Suprapubic skin (tissue), 4 donors: ENCODE results near the gene RNGTT. TPM values are rescaled to one million over a fixed set of nuclear protein-coding genes. Genes with fewer than 3 reads are reported as not detected.
"Not testable (repeated sequence)": the region's sequence is repeated elsewhere in the genome, so short reads cannot be mapped to it uniquely, and the experiment has no call there.

Experiments used
- DNase-seq, 2 donors: peaks; one replicate each; pipeline ENCODE4 v3.0.0-alpha.2; 2019; ENCODE audit warnings: low spot score in 2 of 2
- H3K27ac ChIP-seq: fragments of 200-600 bp; sonication (generic); one replicate; pipeline ENCODE4 v1.5.1; 2019
- H3K27me3 ChIP-seq: fragments of 200-600 bp; sonication (generic); one replicate; pipeline ENCODE4 v1.5.1; 2019
- H3K36me3 ChIP-seq: fragments of 200-600 bp; sonication (generic); one replicate; pipeline ENCODE4 v1.5.1; 2019
- H3K4me1 ChIP-seq: fragments of 200-600 bp; sonication (generic); one replicate; pipeline ENCODE4 v1.5.1; 2019
- H3K4me3 ChIP-seq: fragments of 200-600 bp; sonication (generic); one replicate; pipeline ENCODE4 v1.5.1; 2019; ENCODE audit warnings: mild to moderate bottlenecking
- H3K9me3 ChIP-seq: fragments of 200-600 bp; sonication (generic); one replicate; pipeline ENCODE4 v1.5.1; 2019
- EP300 ChIP-seq: sonication (generic); formaldehyde crosslinking; IDR thresholded peaks from one replicate; pipeline ENCODE4 v1.6.1; 2017; ENCODE audit warnings: antibody characterized with exemption
- POLR2A ChIP-seq, 2 donors: fragments of 450-650 bp; IDR thresholded peaks; one replicate each; pipeline ENCODE4 v1.6.1; 2017; ENCODE audit warnings: antibody characterized with exemption in 2 of 2, mild to moderate bottlenecking in 2 of 2, moderate library complexity in 2 of 2
- POLR2AphosphoS5 ChIP-seq, 3 donors: sonication (generic); formaldehyde crosslinking; IDR thresholded peaks; one replicate each; pipeline ENCODE4 v1.6.1; 2017; ENCODE audit warnings: antibody characterized with exemption in 3 of 3
- WGBS: methylation state at CpG from one replicate; pipeline ENCODE4 v1.1.5; 2018; 5-methylcytosine and 5-hydroxymethylcytosine counted together
- total RNA-seq, 4 donors: library from RNA; depleted of rRNA; stranded (reverse); fragments of >200 nt; gene quantifications; one replicate each; pipeline ENCODE4 v1.1.0, GENCODE V29; 2016
- TF ChIP-seq, protein P1 (sequence below), 2 donors: fragments of 200-600 bp in 1 of 2; fragments of 450-650 bp in 1 of 2; sonication (generic) in 1 of 2; IDR thresholded peaks; one replicate each; pipeline ENCODE4 v1.5.1; 2016 to 2019; ENCODE audit warnings: antibody characterized with exemption in 2 of 2, mild to moderate bottlenecking in 1 of 2, moderate library complexity in 1 of 2

Gene RNGTT
- total RNA-seq, 4 donors from 2014 or later: 8.6 to 13.6 (median 11.6) TPM

DNA sequence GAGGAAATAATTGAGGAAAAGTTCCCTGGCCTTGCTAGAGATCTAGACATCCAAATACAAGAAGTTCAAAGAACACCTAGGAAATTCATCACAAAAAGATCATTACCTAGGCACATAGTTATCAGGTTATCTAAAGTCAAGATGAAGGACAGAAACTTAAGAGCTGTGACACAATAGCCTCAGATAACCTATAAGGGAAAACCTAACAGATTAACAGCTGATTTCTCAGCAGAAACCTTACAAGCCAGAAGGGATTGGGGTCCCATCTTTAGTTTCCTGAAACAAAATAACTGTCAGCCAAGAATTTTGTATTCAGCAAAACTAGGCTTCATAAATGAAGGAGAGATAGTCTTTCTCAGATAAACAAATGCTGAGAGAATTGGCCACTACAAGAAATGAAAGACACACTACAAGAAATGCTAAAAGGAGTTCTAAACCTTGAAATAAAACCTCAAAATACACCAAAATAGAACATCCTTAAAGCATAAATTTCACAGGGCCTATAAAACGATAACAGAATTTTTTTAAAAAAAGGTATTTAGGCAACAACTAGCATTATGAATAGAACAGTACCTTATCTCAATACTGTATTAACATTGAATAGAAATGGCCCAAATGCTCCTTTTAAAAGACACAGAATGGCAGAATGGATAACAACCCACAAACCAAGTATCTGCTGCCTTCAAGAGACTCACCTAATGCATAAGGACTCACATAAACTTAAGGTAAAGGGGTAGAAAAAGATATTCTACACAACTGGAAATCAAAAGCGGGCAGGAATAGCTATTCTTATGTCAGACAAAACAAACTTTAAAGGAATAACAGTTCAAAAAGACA is 9.7 kb downstream of the RNGTT start:
- H3K4me3 ChIP-seq: no peak overlapping the region
- H3K4me1 ChIP-seq: no peaks in the 10 kb centered on the region
- no peaks in the 10 kb centered on the region for H3K27me3 ChIP-seq
- H3K9me3 ChIP-seq: peaks cover 18% of the 10 kb centered on the region
- TF ChIP-seq POLR2AphosphoS5 (IDR thresholded peaks at IDR 0.05): no peak
- no peak for TF ChIP-seq EP300
- TF ChIP-seq POLR2A (IDR thresholded peaks at IDR 0.05): no peak
- TF ChIP-seq, protein P1, sequence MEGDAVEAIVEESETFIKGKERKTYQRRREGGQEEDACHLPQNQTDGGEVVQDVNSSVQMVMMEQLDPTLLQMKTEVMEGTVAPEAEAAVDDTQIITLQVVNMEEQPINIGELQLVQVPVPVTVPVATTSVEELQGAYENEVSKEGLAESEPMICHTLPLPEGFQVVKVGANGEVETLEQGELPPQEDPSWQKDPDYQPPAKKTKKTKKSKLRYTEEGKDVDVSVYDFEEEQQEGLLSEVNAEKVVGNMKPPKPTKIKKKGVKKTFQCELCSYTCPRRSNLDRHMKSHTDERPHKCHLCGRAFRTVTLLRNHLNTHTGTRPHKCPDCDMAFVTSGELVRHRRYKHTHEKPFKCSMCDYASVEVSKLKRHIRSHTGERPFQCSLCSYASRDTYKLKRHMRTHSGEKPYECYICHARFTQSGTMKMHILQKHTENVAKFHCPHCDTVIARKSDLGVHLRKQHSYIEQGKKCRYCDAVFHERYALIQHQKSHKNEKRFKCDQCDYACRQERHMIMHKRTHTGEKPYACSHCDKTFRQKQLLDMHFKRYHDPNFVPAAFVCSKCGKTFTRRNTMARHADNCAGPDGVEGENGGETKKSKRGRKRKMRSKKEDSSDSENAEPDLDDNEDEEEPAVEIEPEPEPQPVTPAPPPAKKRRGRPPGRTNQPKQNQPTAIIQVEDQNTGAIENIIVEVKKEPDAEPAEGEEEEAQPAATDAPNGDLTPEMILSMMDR (IDR thresholded peaks at IDR 0.05): no peak
- H3K36me3 ChIP-seq: no peaks in the 10 kb centered on the region
- 99% methylated on average over 2 of the region's 2 CpGs for WGBS
- no peak for DNase-seq
- H3K27ac ChIP-seq: no peak overlapping the region

DNA sequence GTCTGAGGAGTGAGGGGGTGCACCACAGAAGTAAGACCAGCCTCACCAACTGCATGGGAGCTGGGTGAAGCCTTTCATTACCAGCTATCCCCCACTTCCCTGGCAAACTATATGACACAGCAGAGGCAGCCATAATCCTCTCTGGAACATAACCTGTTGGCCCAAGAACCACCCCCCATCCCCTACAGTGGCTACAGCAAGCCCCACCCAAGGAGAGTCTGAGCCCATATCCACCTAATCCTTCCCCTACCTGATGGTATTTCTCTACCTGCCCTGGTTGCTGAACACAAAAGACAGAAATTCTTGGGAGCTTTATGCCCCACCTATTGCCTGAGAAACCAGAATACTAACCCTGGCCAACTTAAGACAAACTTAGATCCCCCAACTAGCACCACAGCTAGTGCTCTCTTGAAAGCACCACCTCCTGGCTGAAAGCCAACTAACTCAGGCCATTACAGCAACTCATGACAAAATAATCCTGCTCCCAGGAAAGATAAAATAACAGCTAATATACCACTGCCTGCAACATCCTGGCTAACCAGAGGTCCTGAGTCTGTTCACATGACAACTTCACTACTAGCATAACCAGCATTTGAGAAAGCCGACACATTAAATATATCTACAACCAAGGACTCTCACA is 11.2 kb downstream of the RNGTT start:
- no peaks in the 10 kb centered on the region for H3K36me3 ChIP-seq
- H3K27me3 ChIP-seq: no peaks in the 10 kb centered on the region
- TF ChIP-seq POLR2A (IDR thresholded peaks at IDR 0.05): no peak
- TF ChIP-seq EP300: no peak
- no peak for TF ChIP-seq POLR2AphosphoS5 (IDR thresholded peaks at IDR 0.05)
- H3K9me3 ChIP-seq: peaks cover 18% of the 10 kb centered on the region
- no peaks in the 10 kb centered on the region for H3K4me1 ChIP-seq
- H3K27ac ChIP-seq: no peak overlapping the region
- no peak overlapping the region for H3K4me3 ChIP-seq
- no peak for DNase-seq
- WGBS: 100% methylated on average over 1 of the region's 1 CpG

DNA sequence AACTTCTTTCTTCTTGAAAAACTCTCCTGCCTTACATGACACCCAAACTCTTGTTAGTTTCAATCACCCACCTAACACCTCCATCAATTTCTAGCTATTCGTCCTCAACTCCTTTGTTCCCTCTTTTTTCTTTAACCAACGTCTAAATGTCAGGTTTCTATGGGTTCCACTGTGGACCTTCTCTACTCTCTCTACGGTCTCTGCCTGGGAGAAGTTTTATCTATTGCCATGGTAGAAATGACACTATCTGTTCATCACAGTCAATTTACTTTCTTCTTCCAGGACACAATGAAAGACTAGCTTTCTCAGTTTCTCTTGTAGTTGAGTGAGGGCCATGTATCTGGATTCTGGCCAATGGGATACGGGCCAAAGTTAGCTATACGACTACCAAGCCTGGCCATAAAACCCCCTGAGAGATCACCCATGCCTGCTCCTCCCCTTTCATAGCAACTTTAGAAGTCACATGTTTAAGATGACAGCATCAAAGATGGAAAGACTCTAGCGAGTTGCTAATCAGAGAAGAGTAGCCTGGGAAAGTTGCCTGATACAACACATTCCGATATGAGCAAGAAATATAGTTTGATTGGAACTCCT is 17.9 kb downstream of the RNGTT start:
- no peaks in the 10 kb centered on the region for H3K27me3 ChIP-seq
- no peak overlapping the region for H3K27ac ChIP-seq
- no peaks in the 10 kb centered on the region for H3K4me1 ChIP-seq
- TF ChIP-seq POLR2AphosphoS5 (IDR thresholded peaks at IDR 0.05) (no peak), POLR2A (IDR thresholded peaks at IDR 0.05) (no peak), EP300 (no peak)
- TF ChIP-seq, protein P1 (IDR thresholded peaks at IDR 0.05): no peak
- H3K4me3 ChIP-seq: no peak overlapping the region
- no peaks in the 10 kb centered on the region for H3K36me3 ChIP-seq
- no peaks in the 10 kb centered on the region for H3K9me3 ChIP-seq
- DNase-seq: no peak
- WGBS: 85% methylated on average over 7 of the region's 7 CpGs

DNA sequence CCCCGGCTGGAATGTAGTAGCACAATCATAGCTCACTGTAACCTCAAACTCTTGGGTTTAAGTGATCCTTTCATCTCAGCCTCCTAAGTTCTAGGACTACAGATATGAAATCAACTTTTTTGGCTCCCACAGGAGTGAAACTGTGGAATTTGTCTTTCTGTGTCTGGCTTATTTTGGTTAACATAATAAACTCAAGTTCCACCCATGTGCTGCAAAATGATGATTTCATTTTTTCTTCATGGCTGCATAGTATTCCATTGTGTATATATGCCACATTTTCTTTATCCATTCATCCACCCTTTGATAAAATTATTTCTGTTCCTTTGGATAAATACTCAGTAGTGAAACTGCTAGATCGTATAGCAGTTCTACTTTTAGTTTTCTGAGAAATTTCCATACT is 29.9 kb downstream of the RNGTT start:
- no peak overlapping the region for H3K4me3 ChIP-seq
- H3K36me3 ChIP-seq: peaks cover 50% of the 10 kb centered on the region
- peaks cover 11% of the 10 kb centered on the region for H3K9me3 ChIP-seq
- 97% methylated on average over 2 of the region's 2 CpGs for WGBS
- no peak for DNase-seq
- no peaks in the 10 kb centered on the region for H3K4me1 ChIP-seq
- TF ChIP-seq EP300: no peak
- TF ChIP-seq POLR2A (IDR thresholded peaks at IDR 0.05): no peak
- TF ChIP-seq, protein P1 (IDR thresholded peaks at IDR 0.05): no peak
- no peak for TF ChIP-seq POLR2AphosphoS5 (IDR thresholded peaks at IDR 0.05)
- H3K27me3 ChIP-seq: no peaks in the 10 kb centered on the region
- H3K27ac ChIP-seq: no peak overlapping the region

DNA sequence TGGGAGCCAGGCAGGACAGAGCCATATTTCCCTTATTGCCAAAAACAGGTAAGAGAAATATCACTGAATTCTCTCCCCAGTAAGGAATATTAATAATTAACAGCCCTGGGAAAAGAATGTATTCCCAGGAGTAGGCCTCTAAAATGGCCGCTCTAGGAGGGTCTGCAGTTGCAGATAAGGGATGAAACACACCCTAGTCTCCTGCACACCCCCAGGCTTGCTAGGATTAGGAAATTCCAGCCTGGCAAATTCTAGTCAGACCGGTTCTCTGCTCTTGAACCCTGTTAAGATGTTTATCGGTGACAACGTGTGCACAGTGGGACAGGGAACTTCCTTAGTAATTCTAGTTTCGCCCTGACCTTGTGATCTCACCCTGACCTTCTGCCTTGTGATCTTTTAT is 31.4 kb downstream of the RNGTT start:
- WGBS: 94% methylated on average over 5 of the region's 5 CpGs
- H3K4me1 ChIP-seq, H3K27ac ChIP-seq, DNase-seq, H3K4me3 ChIP-seq, H3K27me3 ChIP-seq: not testable (repeated sequence)
- H3K36me3 ChIP-seq: peaks cover 46% of the 10 kb centered on the region
- peaks cover 11% of the 10 kb centered on the region for H3K9me3 ChIP-seq
